Vagina (tissue), 2 donors: Measurements from ENCODE around the gene TBC1D21. TPM values are rescaled to one million over a fixed set of nuclear protein-coding genes. Genes with fewer than 3 reads are reported as not detected.

ENCODE experiments used
- DNase-seq, 2 donors: peaks; one replicate each; pipeline ENCODE4 v3.0.0-alpha.2; 2017; ENCODE audit errors: extremely low spot score in 2 of 2
- H3K27ac ChIP-seq: fragments of 200-600 bp; sonication (generic); one replicate; pipeline ENCODE4 v1.5.1; 2019
- H3K27me3 ChIP-seq: fragments of 200-600 bp; sonication (generic); one replicate; pipeline ENCODE4 v1.5.1; 2019
- H3K36me3 ChIP-seq, 2 donors: fragments of 200-600 bp; sonication (generic); one replicate each; pipeline ENCODE4 v1.5.1; 2017 to 2019
- H3K4me1 ChIP-seq: fragments of 200-600 bp; sonication (generic); one replicate; pipeline ENCODE4 v1.5.1; 2019
- H3K4me3 ChIP-seq, 2 donors: fragments of 200-600 bp; sonication (generic); 1 replicate in 1 of 2; 2 replicates in 1 of 2; pipeline ENCODE4 v1.5.1; 2016 to 2019
- H3K9me3 ChIP-seq: fragments of 200-600 bp; sonication (generic); one replicate; pipeline ENCODE4 v1.5.1; 2019
- CTCF ChIP-seq, 3 experiments: fragments of 450-650 bp in 2 of 3; fragments of 200-600 bp in 1 of 3; sonication (generic) in 1 of 3; IDR thresholded peaks; one replicate each; pipeline ENCODE4 v1.5.1; 2017 to 2019; ENCODE audit warnings: antibody characterized with exemption in 3 of 3, mild to moderate bottlenecking in 2 of 3, moderate library complexity in 2 of 3
- POLR2A ChIP-seq, 2 donors: fragments of 450-650 bp; IDR thresholded peaks; one replicate each; pipeline ENCODE4 v1.6.1; 2017; ENCODE audit warnings: antibody characterized with exemption in 2 of 2, mild to moderate bottlenecking in 2 of 2, moderate library complexity in 2 of 2
- POLR2AphosphoS5 ChIP-seq, 2 donors: sonication (generic); formaldehyde crosslinking; IDR thresholded peaks; one replicate each; pipeline ENCODE4 v1.9.0; 2017; ENCODE audit warnings: antibody characterized with exemption in 2 of 2, mild to moderate bottlenecking in 2 of 2, low read depth in 1 of 2; ENCODE audit not compliant: insufficient read depth in 1 of 2
- intact Hi-C: fragments of 100-400 bp; cut with DNase I; formaldehyde crosslinking; loops from one replicate; pipeline ENCODE4 v1.15.1; 2023
- total RNA-seq: library from RNA; depleted of rRNA; stranded (reverse); fragments of >200 nt; gene quantifications from one replicate; pipeline ENCODE4 v1.2.3, GENCODE V29; 2016

TBC1D21 gene
- total RNA-seq, 1 donor from 2014 or later = not detected

- intact Hi-C loops = no loop called here
- Histone ChIP-seq H3K27me3 (no peaks in the 10 kb centered on the region), H3K4me3 (no peak overlapping the region), H3K4me1 (no peaks in the 10 kb centered on the region), H3K36me3 (no peaks in the 10 kb centered on the region), H3K9me3 (no peaks in the 10 kb centered on the region), H3K27ac (no peak overlapping the region)
- DNase-seq = no peak
- TF ChIP-seq POLR2AphosphoS5 (IDR thresholded peaks at IDR 0.05; ENCODE audit: insufficient read depth in 1 of 2, low read depth in 1 of 2) = no peak
- no peak for TF ChIP-seq POLR2A (IDR thresholded peaks at IDR 0.05)
- TF ChIP-seq CTCF (IDR thresholded peaks at IDR 0.05) = no peak
These were observed 37.3 kb downstream of the TBC1D21 start for GRCh38 chr15:73910522-73911303.

DNA sequence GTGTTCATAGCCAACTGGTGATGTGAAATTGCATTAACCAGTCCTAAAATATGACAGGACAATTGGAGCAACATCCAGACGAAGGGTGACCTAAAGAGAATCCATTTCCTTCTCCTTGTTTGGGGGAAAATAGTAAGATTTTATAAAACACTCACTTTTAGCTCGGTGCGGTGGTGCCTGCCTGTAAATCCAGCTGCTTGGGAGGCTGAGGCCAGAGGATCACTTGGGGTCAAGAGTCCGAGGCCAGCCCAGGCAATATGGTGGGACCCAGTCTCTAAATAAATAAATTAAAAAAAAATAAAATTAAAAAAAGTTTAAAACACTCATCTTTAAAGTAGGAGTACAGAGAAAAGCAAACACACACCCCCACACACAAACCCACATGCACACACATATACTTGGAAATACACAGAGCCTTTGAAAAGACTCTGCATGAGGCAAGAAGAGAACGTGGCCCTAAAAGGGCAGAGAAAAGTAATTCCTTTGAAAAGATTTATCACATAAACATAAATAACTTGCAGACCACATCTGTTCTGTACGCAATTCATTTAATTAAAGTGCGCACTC, 38.7 kb downstream of the TBC1D21 start:
- intact Hi-C loops = no loop called here
- DNase-seq = no peak
- Histone ChIP-seq H3K4me3 (no peak overlapping the region), H3K4me1 (no peaks in the 10 kb centered on the region), H3K36me3 (no peaks in the 10 kb centered on the region), H3K27ac (no peak overlapping the region), H3K9me3 (no peaks in the 10 kb centered on the region), H3K27me3 (no peaks in the 10 kb centered on the region)
- TF ChIP-seq POLR2A (IDR thresholded peaks at IDR 0.05) (no peak), POLR2AphosphoS5 (IDR thresholded peaks at IDR 0.05; ENCODE audit: insufficient read depth in 1 of 2, low read depth in 1 of 2) (no peak), CTCF (IDR thresholded peaks at IDR 0.05) (no peak)

DNA sequence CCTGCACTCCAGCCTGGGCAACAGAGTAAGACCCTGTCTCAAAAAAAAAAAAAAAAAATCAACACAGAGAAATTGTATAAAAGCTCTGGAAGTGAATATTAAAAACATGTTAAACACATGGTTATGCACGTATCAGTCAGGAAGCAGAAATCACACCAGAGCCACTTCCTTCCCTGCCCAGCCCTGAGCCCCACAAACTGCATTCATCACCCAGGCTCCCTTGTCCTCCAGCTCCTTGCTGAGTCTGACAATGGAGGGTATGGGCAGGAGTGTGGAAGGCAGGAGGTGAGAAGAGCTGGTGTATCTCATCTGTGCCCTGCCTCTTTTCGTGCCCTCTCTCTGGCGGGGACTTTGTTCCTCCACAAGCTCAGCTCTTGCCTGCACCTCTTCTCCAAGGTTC, 40.8 kb downstream of the TBC1D21 start:
- H3K36me3 ChIP-seq = no peaks in the 10 kb centered on the region
- intact Hi-C loops = no loop called here
- no peak for TF ChIP-seq POLR2AphosphoS5 (IDR thresholded peaks at IDR 0.05; ENCODE audit: insufficient read depth in 1 of 2, low read depth in 1 of 2)
- no peak for TF ChIP-seq CTCF (IDR thresholded peaks at IDR 0.05)
- no peak for TF ChIP-seq POLR2A (IDR thresholded peaks at IDR 0.05)

DNA sequence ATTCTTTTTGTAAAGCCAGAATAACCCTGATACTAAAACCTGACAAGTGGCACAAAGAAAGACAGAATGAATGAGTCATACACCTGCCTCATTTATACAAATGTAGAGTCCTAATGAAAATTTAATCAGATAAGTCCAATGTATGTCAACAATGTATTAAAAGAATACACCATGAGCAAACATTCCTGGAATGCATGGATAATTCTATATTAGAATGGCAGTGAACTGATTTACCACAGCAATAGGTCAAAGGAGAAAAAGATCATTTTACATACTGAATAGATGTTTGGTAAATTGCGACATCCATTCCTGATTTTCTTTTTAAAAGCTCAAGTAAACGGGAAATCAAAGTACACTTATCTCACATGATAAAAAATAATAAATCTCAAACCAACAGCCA, 41.7 kb downstream of the TBC1D21 start:
- H3K27me3 ChIP-seq = no peaks in the 10 kb centered on the region
- H3K9me3 ChIP-seq = no peaks in the 10 kb centered on the region
- no peak overlapping the region for H3K4me3 ChIP-seq
- H3K36me3 ChIP-seq = no peaks in the 10 kb centered on the region
- H3K4me1 ChIP-seq = no peaks in the 10 kb centered on the region
- intact Hi-C loops = no loop called here
- H3K27ac ChIP-seq = no peak overlapping the region
- DNase-seq = no peak
- TF ChIP-seq CTCF (IDR thresholded peaks at IDR 0.05) = no peak

More for the DNA sequence above, 40.8 kb downstream of the TBC1D21 start:
- Histone ChIP-seq H3K4me3 (no peak overlapping the region), H3K4me1 (no peaks in the 10 kb centered on the region), H3K9me3 (no peaks in the 10 kb centered on the region), H3K27ac (no peak overlapping the region), H3K27me3 (no peaks in the 10 kb centered on the region)
- no peak for DNase-seq

DNA sequence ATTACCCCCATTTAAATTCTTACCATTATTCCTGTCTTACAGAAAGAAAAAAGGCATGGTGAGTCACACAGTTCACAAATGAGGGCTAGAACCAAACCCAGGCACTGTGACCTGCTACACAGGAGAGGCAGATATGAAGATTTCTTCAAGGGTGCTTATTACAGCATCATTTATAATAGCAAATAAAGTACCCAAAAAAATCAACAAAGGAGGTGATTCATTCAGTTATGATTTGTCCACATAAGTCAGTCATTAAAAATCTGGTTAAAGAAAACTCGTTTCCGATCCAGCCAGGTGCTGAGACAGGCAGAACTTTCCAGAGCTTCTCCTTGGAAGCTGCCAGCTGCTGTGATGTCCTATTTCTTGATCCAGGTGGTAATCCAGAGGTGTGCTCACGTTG, 45.4 kb downstream of the TBC1D21 start:
- no peaks in the 10 kb centered on the region for H3K27me3 ChIP-seq
- intact Hi-C loops = no loop called here

More for the DNA sequence above, 45.4 kb downstream of the TBC1D21 start:
- DNase-seq = no peak
- no peaks in the 10 kb centered on the region for H3K36me3 ChIP-seq
- no peak overlapping the region for H3K4me3 ChIP-seq
- H3K9me3 ChIP-seq = no peaks in the 10 kb centered on the region
- no peak overlapping the region for H3K27ac ChIP-seq
- TF ChIP-seq CTCF (IDR thresholded peaks at IDR 0.05) (no peak), POLR2AphosphoS5 (IDR thresholded peaks at IDR 0.05; ENCODE audit: insufficient read depth in 1 of 2, low read depth in 1 of 2) (no peak), POLR2A (IDR thresholded peaks at IDR 0.05) (no peak)
- peaks cover 24% of the 10 kb centered on the region for H3K4me1 ChIP-seq
